ACC112 (cell line): Measurements from ENCODE around the gene MXD4.
"Not testable (repeated sequence)": the region's sequence is repeated elsewhere in the genome, so short reads cannot be mapped to it uniquely, and the experiment has no call there.

Experiments
- H2AFZ ChIP-seq: fragments of 200-600 bp; sonication (generic); one replicate; pipeline ENCODE4 v1.6.0; 2017; ENCODE audit warnings: antibody characterized with exemption, low read length; ENCODE audit not compliant: unreplicated experiment
- H3K27ac ChIP-seq: fragments of 200-600 bp; sonication (generic); 2 replicates; pipeline ENCODE4 v1.5.1; 2014; ENCODE audit warnings: low read depth, mild to moderate bottlenecking, antibody characterized with exemption, low read length, moderate library complexity
- H3K27me3 ChIP-seq: fragments of 200-600 bp; sonication (generic); 2 replicates; pipeline ENCODE4 v1.6.1; 2014; ENCODE audit warnings: mild to moderate bottlenecking, antibody characterized with exemption, low read length, moderate library complexity, mixed read lengths; ENCODE audit not compliant: insufficient read depth
- H3K36me3 ChIP-seq: fragments of 200-600 bp; sonication (generic); 2 replicates; pipeline ENCODE4 v1.6.1; 2016; ENCODE audit warnings: mild to moderate bottlenecking, antibody characterized with exemption, low read length, moderate library complexity, mixed read lengths; ENCODE audit not compliant: insufficient read depth
- H3K4me1 ChIP-seq: fragments of 200-600 bp; sonication (generic); one replicate; pipeline ENCODE4 v1.6.1; 2016; ENCODE audit warnings: low read length, mixed read lengths; ENCODE audit not compliant: insufficient read depth, unreplicated experiment, control insufficient read depth
- H3K4me3 ChIP-seq: fragments of 200-600 bp; sonication (generic); 2 replicates; pipeline ENCODE4 v1.5.1; 2014; ENCODE audit warnings: mild to moderate bottlenecking, low read depth, low read length
- H3K79me2 ChIP-seq: fragments of 200-600 bp; sonication (generic); one replicate; pipeline ENCODE4 v1.6.0; 2016; ENCODE audit warnings: low read length; ENCODE audit not compliant: control insufficient read depth, unreplicated experiment, insufficient read depth

Gene MXD4

DNA sequence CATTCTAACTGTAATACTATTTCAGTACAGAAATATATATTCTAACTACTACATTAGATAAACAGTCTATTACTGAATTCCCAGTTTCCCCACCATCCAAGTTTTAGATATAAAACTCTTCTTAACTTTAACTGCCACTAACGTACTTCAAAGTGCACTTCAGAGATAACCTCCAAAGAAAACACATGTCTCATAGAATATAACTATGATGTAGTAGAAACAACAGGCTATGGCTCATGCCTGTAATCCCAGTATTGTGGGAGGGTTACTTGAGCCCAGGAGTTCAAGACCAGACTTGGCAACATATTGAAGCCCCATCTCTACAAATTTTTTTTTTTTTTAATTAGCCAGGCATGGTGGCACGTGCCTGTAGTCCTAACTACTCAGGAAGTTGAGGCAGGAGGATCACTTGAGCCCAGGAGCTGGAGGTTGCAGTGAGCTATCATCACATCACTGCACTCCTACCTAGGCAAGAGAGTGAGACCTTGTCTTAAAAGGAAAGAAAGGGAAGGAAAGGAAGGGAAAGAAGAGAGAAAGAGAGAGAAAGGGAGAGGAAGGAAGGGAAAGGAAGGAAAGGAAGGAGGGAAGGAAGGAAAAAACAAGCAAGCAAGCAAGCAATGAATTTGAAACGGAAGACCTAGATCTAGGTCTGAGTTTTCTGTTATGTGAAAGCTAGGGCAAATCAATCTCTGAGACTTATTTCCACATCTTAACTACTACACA lies 24.8 kb downstream of the MXD4 start:
- Histone ChIP-seq H3K79me2 (peaks cover 64% of the 10 kb centered on the region), H3K27ac (no peak overlapping the region), H3K4me3 (no peak overlapping the region), H2AFZ (no peak overlapping the region), H3K27me3 (no peaks in the 10 kb centered on the region), H3K4me1 (peaks cover 27% of the 10 kb centered on the region), H3K36me3 (peaks cover 21% of the 10 kb centered on the region)

DNA sequence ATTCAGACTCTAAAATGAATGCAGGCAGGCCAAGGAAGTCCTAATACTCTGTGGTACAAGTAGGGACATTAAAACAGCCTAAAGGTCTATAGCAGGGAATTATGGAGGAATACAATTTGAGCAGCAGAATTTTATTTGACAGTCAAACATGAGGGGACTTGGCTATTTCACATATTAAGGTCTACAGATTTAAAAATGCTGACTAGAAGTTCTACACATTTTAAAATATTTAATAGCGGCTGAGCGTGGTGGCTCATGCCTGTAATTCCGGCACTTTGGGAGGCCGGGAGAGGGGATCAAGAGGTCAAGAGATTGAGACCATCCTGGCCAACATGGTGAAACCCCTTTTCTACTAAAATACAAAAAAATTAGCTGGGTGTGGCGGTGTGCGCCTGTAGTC lies 30.8 kb downstream of the MXD4 start:
- H3K36me3 ChIP-seq: peaks cover 33% of the 10 kb centered on the region
- H3K4me3 ChIP-seq: no peak overlapping the region
- H3K27ac ChIP-seq: no peak overlapping the region
- H3K27me3 ChIP-seq: no peaks in the 10 kb centered on the region
- peaks cover 9% of the 10 kb centered on the region for H3K79me2 ChIP-seq
- no peak overlapping the region for H2AFZ ChIP-seq
- no peaks in the 10 kb centered on the region for H3K4me1 ChIP-seq

- Histone ChIP-seq H3K27ac (no peak overlapping the region), H3K36me3 (peaks cover 11% of the 10 kb centered on the region; the same call in 1 of the 2 replicates), H3K4me3 (no peak overlapping the region), H3K79me2 (no peaks in the 10 kb centered on the region), H2AFZ (no peak overlapping the region), H3K27me3 (no peaks in the 10 kb centered on the region), H3K4me1 (no peaks in the 10 kb centered on the region)
Observed at GRCh38 chr4:2226261-2226660, 35.6 kb downstream of the MXD4 start.

- Histone ChIP-seq H3K36me3 (0 out of 2 replicates have a peak, but pooled peaks cover 8% of the 10 kb centered on the region), H3K27ac (no peak overlapping the region), H3K27me3 (no peaks in the 10 kb centered on the region), H2AFZ (no peak overlapping the region), H3K4me3 (no peak overlapping the region), H3K4me1 (no peaks in the 10 kb centered on the region), H3K79me2 (no peaks in the 10 kb centered on the region)
Observed at GRCh38 chr4:2222838-2223237, 39.1 kb downstream of the MXD4 start.

DNA sequence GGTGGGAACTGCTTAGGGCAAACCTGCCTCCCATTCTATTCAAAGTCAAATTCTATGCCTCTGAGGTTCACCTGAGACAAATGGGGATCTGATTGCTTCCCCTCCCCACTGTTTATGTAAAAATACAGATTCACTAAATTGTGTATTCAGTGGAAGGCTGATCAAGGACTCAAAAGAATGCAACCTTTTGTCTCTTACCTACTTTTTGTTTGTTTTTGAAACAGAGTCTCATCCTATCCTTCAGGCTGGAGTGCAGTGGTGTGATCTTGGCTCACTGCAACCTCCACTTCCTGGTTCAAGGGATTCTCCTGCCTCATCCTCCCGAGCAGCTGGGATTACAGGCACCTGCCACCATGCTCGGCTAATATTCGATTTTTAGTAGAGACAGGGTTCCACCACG lies 40.5 kb downstream of the MXD4 start:
- H2AFZ ChIP-seq, H3K4me3 ChIP-seq, H3K27ac ChIP-seq: not testable (repeated sequence)

GRCh38 chr4:2220016-2220630 lies 41.8 kb downstream of the MXD4 start:
- Histone ChIP-seq H3K4me3 (no peak overlapping the region), H2AFZ (no peak overlapping the region), H3K27ac (no peak overlapping the region)

More for the DNA sequence above, 40.5 kb downstream of the MXD4 start:
- not testable (repeated sequence) for H3K79me2 ChIP-seq, H3K27me3 ChIP-seq, H3K36me3 ChIP-seq, H3K4me1 ChIP-seq

DNA sequence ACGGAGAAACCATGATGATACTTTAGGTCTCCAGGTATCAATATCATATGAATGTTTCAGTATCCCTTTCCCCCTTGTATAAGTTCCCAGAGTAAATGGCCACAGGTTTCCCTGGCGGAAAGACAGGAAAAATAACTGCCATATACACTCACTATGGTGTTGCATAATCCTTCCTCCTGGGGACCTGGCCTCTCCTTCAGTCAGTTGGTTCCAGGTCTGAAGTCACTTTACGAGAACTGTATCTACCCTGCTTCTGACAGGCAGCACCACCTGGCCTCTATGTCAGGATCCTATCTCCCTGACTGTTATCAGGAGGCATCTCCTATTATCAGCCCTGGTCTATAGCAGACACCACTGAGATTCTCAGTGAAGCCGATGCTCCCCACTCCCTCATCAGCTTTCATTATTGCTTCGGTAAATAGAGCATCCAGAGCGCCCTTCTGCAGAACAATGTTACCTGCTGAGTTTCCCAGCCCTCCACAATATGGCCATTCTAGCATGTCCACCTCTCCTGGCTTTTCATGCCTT lies 42.6 kb downstream of the MXD4 start:
- Histone ChIP-seq H2AFZ (no peak overlapping the region), H3K4me3 (no peak overlapping the region), H3K79me2 (no peaks in the 10 kb centered on the region)

More at GRCh38 chr4:2220016-2220630, 41.8 kb downstream of the MXD4 start:
- no peaks in the 10 kb centered on the region for H3K4me1 ChIP-seq
- H3K36me3 ChIP-seq: no peaks in the 10 kb centered on the region
- no peaks in the 10 kb centered on the region for H3K27me3 ChIP-seq
- H3K79me2 ChIP-seq: no peaks in the 10 kb centered on the region

DNA sequence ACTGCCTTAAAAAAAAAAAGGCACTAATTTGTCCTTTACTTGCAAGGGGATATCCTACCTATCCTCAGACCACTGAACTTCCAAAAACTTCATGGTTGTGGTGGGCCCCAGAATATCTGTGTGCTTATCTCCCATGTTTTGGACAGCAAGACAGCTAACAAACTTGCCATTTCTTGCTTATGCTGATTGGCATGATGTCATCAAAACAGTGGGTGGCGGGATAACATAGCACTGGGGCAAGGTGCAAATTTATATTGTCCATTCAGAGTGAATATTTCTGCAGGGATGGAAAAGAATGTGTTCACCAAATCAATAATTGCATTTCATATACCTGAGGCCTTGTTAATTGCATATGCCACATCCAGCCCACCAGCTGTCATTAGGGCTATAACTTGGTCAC lies 43.5 kb downstream of the MXD4 start:
- no peak overlapping the region for H3K27ac ChIP-seq
- H3K79me2 ChIP-seq: no peaks in the 10 kb centered on the region
- no peak overlapping the region for H3K4me3 ChIP-seq
- no peak overlapping the region for H2AFZ ChIP-seq
- H3K4me1 ChIP-seq: no peaks in the 10 kb centered on the region
- no peaks in the 10 kb centered on the region for H3K27me3 ChIP-seq
- no peaks in the 10 kb centered on the region for H3K36me3 ChIP-seq

More for the DNA sequence above, 42.6 kb downstream of the MXD4 start:
- no peaks in the 10 kb centered on the region for H3K27me3 ChIP-seq
- no peaks in the 10 kb centered on the region for H3K4me1 ChIP-seq
- no peaks in the 10 kb centered on the region for H3K36me3 ChIP-seq
- H3K27ac ChIP-seq: no peak overlapping the region

DNA sequence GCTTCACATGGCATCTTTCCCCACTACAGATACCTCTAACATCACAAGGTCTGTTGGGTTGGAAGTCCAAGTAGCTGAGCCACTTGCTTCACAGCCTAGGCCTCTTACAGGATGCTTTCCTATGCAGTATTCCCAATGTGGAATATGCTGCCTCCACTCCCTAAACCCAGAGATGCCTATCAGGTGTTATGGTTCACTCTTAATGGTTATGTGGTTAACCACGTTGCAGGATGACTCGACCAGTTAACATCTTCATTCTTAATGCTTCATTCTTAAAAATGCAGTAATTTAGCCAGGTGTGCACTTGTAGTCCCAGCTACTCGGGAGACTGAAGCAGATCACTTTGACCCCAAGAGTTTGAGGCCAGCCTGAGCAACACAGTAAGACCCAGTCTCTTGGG lies 44.2 kb downstream of the MXD4 start:
- Histone ChIP-seq H3K27me3 (no peaks in the 10 kb centered on the region), H2AFZ (no peak overlapping the region), H3K79me2 (no peaks in the 10 kb centered on the region), H3K27ac (no peak overlapping the region), H3K4me3 (no peak overlapping the region), H3K4me1 (no peaks in the 10 kb centered on the region), H3K36me3 (no peaks in the 10 kb centered on the region)

GRCh38 chr4:2212831-2213230 lies 49.1 kb downstream of the MXD4 start:
- H3K36me3 ChIP-seq: 0 out of 2 replicates have a peak, but pooled peaks cover 1% of the 10 kb centered on the region
- no peak overlapping the region for H2AFZ ChIP-seq
- no peak overlapping the region for H3K27ac ChIP-seq
- H3K4me3 ChIP-seq: no peak overlapping the region
- no peaks in the 10 kb centered on the region for H3K79me2 ChIP-seq
- no peaks in the 10 kb centered on the region for H3K4me1 ChIP-seq
- H3K27me3 ChIP-seq: no peaks in the 10 kb centered on the region

DNA sequence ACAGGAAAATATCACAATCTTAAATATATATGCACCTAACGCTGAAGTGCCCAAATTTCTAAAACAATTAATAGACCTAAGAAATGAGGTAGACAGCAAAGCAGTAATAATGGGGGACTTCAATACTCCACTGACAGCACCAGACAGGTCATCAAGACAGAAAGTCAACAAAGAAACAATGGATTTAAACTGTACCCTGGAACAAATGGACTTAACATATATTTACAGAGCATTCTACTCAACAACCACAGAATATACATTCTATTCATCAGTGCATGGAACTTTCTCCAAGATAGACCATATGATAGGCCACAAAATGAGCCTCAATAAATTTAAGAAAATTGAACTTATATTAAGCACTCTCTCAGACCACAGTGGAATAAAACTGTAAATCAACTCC lies 59.1 kb downstream of the MXD4 start:
- H3K4me3 ChIP-seq, H3K4me1 ChIP-seq, H3K36me3 ChIP-seq, H3K27ac ChIP-seq, H2AFZ ChIP-seq, H3K79me2 ChIP-seq, H3K27me3 ChIP-seq: not testable (repeated sequence)
